CD4-positive, alpha-beta T cell (primary cell): ENCODE results near the gene SLC12A7. TPM values are rescaled to one million over a fixed set of nuclear protein-coding genes. Genes with fewer than 3 reads are reported as not detected.

ENCODE experiments used
- ATAC-seq: fragments of 200-7000 bp; cut with Tn5 transposase; one replicate; pipeline ENCODE4 v1.10.0; 2022; ENCODE audit warnings: mild to moderate bottlenecking; ENCODE audit not compliant: poor library complexity
- CTCF ChIA-PET: fragments of 350-600 bp; sonication (Branson Sonifier 250); formaldehyde crosslinking; loops from one replicate; lab custom pipeline; 2021; ENCODE audit warnings: antibody characterized with exemption, inconsistent platforms; lab: Charles Lee
- POLR2A ChIA-PET: fragments of 350-600 bp; sonication (Branson Sonifier 250); formaldehyde crosslinking; loops from one replicate; lab custom pipeline; 2021; ENCODE audit warnings: antibody characterized with exemption, inconsistent platforms; lab: Charles Lee
- DNase-seq, 14 experiments: peaks; one replicate each; pipeline ENCODE4 v3.0.0-alpha.2; 2013 to 2020; ENCODE audit warnings: mixed read lengths in 2 of 14
- H3K27ac ChIP-seq, 2 donors: one replicate each; pipeline versions ENCODE4 v1.5.1 to v1.7.0; 2013; ENCODE audit warnings: low read length in 2 of 2, low read depth in 1 of 2, mild to moderate bottlenecking in 1 of 2
- H3K27me3 ChIP-seq, 2 experiments: 1 replicate in 1 of 2; 2 replicates in 1 of 2; pipeline versions ENCODE4 v1.6.1 to v1.7.0; 2013; ENCODE audit warnings: low read length in 2 of 2, control low read depth in 1 of 2, mild to moderate bottlenecking in 1 of 2, moderate library complexity in 1 of 2; ENCODE audit not compliant: insufficient read depth in 2 of 2, control insufficient read depth in 1 of 2
- H3K36me3 ChIP-seq: one replicate; pipeline ENCODE4 v1.6.1; 2013; ENCODE audit warnings: low read length, control low read depth; ENCODE audit not compliant: insufficient read depth
- H3K4me1 ChIP-seq: one replicate; pipeline ENCODE4 v1.6.1; 2013; ENCODE audit warnings: low read length, control low read depth; ENCODE audit not compliant: insufficient read depth
- H3K4me3 ChIP-seq: one replicate; pipeline ENCODE4 v1.5.1; 2013; ENCODE audit warnings: mild to moderate bottlenecking, low read length, moderate library complexity
- H3K9me3 ChIP-seq, 2 experiments: 1 replicate in 1 of 2; 2 replicates in 1 of 2; pipeline versions ENCODE4 v1.6.1 to v1.7.0; 2013; ENCODE audit warnings: low read length in 2 of 2, mild to moderate bottlenecking in 2 of 2, control low read depth in 1 of 2, moderate library complexity in 1 of 2; ENCODE audit not compliant: control insufficient read depth in 1 of 2, insufficient read depth in 1 of 2
- H3K27ac Mint-ChIP-seq: one replicate; pipeline ENCODE4 v1.8.0; 2020; ENCODE audit warnings: mixed read lengths
- H3K27me3 Mint-ChIP-seq: one replicate; pipeline ENCODE4 v1.8.0; 2021; ENCODE audit warnings: mixed read lengths
- H3K36me3 Mint-ChIP-seq: one replicate; pipeline ENCODE4 v1.8.0; 2021; ENCODE audit warnings: low read depth, mixed read lengths
- H3K4me1 Mint-ChIP-seq: one replicate; pipeline ENCODE4 v1.8.0; 2021; ENCODE audit warnings: low read depth, mixed read lengths
- H3K4me3 Mint-ChIP-seq: one replicate; pipeline ENCODE4 v1.8.0; 2020; ENCODE audit warnings: mild to moderate bottlenecking, mixed read lengths
- H3K9me3 Mint-ChIP-seq: one replicate; pipeline ENCODE4 v1.8.0; 2020; ENCODE audit warnings: mixed read lengths
- intact Hi-C, 2 experiments: fragments of 100-400 bp; cut with DNase I in 1 of 2; cut with micrococcal nuclease in 1 of 2; formaldehyde crosslinking; loops; one replicate each; pipeline versions ENCODE4 v1.15.1 to v1.9.0; 2023 to 2025; cut with DNase I, micrococcal nuclease
- total RNA-seq, 174 experiments: library from RNA in 2 of 174; stranded (reverse) in 2 of 174; gene quantifications; one replicate each; pipeline ENCODE4 v1.2.3 and lab custom pipeline; 2021 to 2026
- TF ChIP-seq, protein P1 (sequence below): fragments of 200-600 bp; IDR thresholded peaks from one replicate; pipeline ENCODE4 v1.8.0; 2022; ENCODE audit warnings: antibody characterized with exemption, mild to moderate bottlenecking

SLC12A7 gene
- total RNA-seq, 2 experiments from 2014 or later: 47.9 to 51.7 TPM

DNA sequence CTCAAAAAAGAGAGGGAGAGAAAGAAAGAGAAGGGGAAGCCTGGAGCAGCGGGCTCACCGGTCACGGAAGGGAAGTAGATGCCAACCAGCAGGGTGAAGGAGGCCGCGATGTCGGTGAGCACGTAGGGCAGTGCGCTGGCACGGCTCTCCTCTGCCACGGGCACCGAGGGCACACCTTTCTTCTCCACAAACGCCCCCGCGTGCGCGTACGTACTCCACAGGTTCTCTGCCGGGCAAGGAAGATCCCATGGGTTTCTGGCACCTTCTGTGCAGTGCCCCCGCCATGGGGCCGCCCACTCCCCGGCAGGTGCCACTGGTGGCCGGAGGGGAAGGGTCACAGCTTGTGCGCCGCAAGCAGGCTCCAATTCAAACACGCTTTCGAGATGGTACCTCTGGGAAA is 30.3 kb downstream of the SLC12A7 start:
- peaks cover 45% of the 10 kb centered on the region for H3K36me3 Mint-ChIP-seq
- H3K27ac Mint-ChIP-seq: no peak overlapping the region
- Histone ChIP-seq H3K36me3 (peaks cover 81% of the 10 kb centered on the region), H3K27me3 (no peaks in the 10 kb centered on the region), H3K27ac (no peak overlapping the region), H3K4me3 (no peak overlapping the region), H3K4me1 (no peaks in the 10 kb centered on the region), H3K9me3 (no peaks in the 10 kb centered on the region)
- ATAC-seq: no peak
- no peaks in the 10 kb centered on the region for H3K4me1 Mint-ChIP-seq
- no peak for DNase-seq
- no peaks in the 10 kb centered on the region for H3K9me3 Mint-ChIP-seq
- intact Hi-C loops: no loop called here
- H3K27me3 Mint-ChIP-seq: no peaks in the 10 kb centered on the region
- TF ChIP-seq, protein P1, sequence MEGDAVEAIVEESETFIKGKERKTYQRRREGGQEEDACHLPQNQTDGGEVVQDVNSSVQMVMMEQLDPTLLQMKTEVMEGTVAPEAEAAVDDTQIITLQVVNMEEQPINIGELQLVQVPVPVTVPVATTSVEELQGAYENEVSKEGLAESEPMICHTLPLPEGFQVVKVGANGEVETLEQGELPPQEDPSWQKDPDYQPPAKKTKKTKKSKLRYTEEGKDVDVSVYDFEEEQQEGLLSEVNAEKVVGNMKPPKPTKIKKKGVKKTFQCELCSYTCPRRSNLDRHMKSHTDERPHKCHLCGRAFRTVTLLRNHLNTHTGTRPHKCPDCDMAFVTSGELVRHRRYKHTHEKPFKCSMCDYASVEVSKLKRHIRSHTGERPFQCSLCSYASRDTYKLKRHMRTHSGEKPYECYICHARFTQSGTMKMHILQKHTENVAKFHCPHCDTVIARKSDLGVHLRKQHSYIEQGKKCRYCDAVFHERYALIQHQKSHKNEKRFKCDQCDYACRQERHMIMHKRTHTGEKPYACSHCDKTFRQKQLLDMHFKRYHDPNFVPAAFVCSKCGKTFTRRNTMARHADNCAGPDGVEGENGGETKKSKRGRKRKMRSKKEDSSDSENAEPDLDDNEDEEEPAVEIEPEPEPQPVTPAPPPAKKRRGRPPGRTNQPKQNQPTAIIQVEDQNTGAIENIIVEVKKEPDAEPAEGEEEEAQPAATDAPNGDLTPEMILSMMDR: no peak
- H3K4me3 Mint-ChIP-seq: no peak overlapping the region
- CTCF ChIA-PET: no interaction called here
- POLR2A ChIA-PET: no interaction called here

DNA sequence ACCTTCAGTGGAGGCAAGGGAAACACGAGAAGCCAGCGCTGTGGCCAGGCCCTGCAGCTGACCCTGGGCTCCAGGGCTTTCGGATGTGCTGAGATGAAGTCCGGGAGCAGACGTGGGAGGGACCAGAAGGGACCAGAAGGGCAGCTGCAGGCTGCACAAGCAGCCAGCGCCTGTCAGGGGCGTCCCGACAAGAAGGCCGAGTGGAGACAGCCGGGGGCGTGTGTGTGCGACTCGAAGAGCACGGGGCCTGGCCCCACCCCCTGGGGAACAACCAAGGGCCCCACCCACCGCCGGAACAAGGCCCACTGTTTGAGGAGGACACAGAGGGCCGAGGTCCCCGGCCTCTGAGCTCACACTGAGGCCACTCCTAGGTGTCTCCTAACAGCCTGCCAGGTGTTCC is 31.4 kb downstream of the SLC12A7 start:
- Histone ChIP-seq H3K27ac (no peak overlapping the region), H3K9me3 (no peaks in the 10 kb centered on the region), H3K4me1 (no peaks in the 10 kb centered on the region), H3K27me3 (no peaks in the 10 kb centered on the region), H3K4me3 (no peak overlapping the region), H3K36me3 (peaks cover 82% of the 10 kb centered on the region)
- POLR2A ChIA-PET: no interaction called here
- peaks cover 46% of the 10 kb centered on the region for H3K36me3 Mint-ChIP-seq
- H3K4me1 Mint-ChIP-seq: no peaks in the 10 kb centered on the region
- no peak overlapping the region for H3K4me3 Mint-ChIP-seq
- CTCF ChIA-PET: no interaction called here
- DNase-seq (no peak), ATAC-seq (no peak)
- H3K27me3 Mint-ChIP-seq: no peaks in the 10 kb centered on the region
- H3K27ac Mint-ChIP-seq: no peak overlapping the region
- intact Hi-C loops: no loop called here
- TF ChIP-seq, protein P1: no peak
- no peaks in the 10 kb centered on the region for H3K9me3 Mint-ChIP-seq

DNA sequence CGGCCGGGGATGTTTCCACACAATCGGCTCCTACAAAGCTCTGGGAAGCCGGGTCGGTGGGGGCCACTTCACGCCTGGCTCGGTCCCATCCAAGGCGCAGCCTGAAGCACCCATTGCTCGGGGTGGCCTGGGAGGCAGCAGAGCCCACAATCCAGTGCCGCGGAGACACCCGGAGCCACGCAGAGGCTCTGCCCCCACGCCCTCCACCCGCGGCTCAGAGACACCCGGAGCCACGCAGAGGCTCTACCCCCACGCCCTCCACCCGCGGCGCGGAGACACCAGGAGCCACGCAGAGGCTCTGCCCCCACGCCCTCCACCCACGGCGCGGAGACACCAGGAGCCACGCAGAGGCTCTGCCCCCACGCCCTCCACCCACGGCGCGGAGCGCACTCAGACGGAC is 31.9 kb downstream of the SLC12A7 start:
- Mint-ChIP-seq H3K9me3 (no peaks in the 10 kb centered on the region), H3K36me3 (peaks cover 51% of the 10 kb centered on the region), H3K4me1 (no peaks in the 10 kb centered on the region), H3K27ac (no peak overlapping the region), H3K27me3 (no peaks in the 10 kb centered on the region), H3K4me3 (no peak overlapping the region)
- H3K4me1 ChIP-seq: no peaks in the 10 kb centered on the region
- no peak overlapping the region for H3K27ac ChIP-seq
- DNase-seq (no peak), ATAC-seq (no peak)
- CTCF ChIA-PET: no interaction called here
- no peaks in the 10 kb centered on the region for H3K27me3 ChIP-seq
- TF ChIP-seq, protein P1: no peak
- H3K36me3 ChIP-seq: peaks cover 82% of the 10 kb centered on the region
- H3K9me3 ChIP-seq: no peaks in the 10 kb centered on the region
- intact Hi-C loops: no loop called here
- H3K4me3 ChIP-seq: no peak overlapping the region
- POLR2A ChIA-PET: no interaction called here
